ENCODE data around the gene SEC24B.
"Not testable (repeated sequence)": the region's sequence is repeated elsewhere in the genome, so short reads cannot be mapped to it uniquely, and the experiment has no call there.

GRCh38 chr4:109453110-109453509 is 19.5 kb downstream of the SEC24B start:
- TF ChIP-seq POLR2A, CTCF (IDR thresholded peaks at IDR 0.05): not testable (repeated sequence)

Data from thyroid gland (tissue), 4 donors.